Astrocyte (in vitro differentiated cells and primary cell): ENCODE measurements around the gene UBL7.

Experiments
- EZH2 ChIP-seq: IDR thresholded peaks from 2 replicates; pipeline ENCODE4 v1.6.1; 2012; ENCODE audit warnings: mild to moderate bottlenecking, low read length, inconsistent platforms; ENCODE audit not compliant: insufficient read depth
- TF ChIP-seq, protein P1 (sequence below): IDR thresholded peaks from 2 replicates; pipeline ENCODE4 v1.5.1; 2011; ENCODE audit warnings: low read depth, mild to moderate bottlenecking, inconsistent platforms, low read length, moderate library complexity; ENCODE audit not compliant: insufficient read depth

DNA sequence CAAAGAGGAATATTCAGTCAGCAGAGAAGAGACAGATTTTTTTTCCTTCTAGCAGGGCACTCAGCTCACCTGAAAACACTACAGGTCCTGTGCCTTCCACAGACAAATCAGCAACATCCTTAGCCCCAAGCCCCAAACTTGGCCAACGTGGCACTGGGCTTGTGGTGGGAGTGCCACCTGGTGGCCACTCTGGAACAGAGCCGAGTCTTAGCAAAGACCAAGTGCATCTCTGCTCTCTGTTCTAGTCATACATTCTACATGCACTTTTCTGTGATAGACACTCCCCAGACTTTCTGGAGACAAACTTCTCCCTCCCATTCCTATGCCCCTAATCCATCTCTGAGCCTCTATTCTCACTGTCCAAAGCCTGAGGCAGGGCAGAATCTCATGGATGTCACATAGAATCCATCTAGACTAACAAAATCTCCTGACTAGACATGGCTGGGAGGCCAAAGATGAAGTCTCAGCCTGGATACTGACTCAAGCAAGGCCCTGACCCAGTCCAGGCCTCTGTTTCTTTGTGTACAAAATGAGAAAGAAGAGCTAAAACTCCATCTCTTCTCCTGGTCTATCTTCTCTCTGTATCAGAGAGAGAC is 22.1 kb downstream of the UBL7 start:
- TF ChIP-seq, protein P1, sequence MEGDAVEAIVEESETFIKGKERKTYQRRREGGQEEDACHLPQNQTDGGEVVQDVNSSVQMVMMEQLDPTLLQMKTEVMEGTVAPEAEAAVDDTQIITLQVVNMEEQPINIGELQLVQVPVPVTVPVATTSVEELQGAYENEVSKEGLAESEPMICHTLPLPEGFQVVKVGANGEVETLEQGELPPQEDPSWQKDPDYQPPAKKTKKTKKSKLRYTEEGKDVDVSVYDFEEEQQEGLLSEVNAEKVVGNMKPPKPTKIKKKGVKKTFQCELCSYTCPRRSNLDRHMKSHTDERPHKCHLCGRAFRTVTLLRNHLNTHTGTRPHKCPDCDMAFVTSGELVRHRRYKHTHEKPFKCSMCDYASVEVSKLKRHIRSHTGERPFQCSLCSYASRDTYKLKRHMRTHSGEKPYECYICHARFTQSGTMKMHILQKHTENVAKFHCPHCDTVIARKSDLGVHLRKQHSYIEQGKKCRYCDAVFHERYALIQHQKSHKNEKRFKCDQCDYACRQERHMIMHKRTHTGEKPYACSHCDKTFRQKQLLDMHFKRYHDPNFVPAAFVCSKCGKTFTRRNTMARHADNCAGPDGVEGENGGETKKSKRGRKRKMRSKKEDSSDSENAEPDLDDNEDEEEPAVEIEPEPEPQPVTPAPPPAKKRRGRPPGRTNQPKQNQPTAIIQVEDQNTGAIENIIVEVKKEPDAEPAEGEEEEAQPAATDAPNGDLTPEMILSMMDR = peak; percentile 92
- no peak for TF ChIP-seq EZH2
